ENCODE measurements around the gene CASP2.

DNA sequence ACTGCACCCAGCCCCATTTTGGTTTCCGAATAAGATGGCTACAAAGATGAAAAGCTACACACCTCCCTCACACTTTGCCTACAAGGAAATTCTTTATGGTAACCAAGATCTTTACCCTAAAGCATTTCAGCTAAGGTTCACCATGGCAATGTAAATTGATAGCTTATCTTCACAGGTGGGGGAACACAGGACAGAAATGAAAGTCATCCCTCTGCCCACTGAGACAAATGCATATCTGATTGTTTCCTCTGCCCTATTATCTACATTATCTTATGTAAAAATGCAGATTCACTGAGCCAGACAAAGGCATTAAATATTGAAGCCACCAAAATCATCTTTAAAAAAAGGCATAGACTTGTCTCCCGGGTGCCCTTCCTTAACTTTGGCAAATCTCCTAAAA is 6.6 kb upstream of the CASP2 start:
- TF ChIP-seq, protein P1, sequence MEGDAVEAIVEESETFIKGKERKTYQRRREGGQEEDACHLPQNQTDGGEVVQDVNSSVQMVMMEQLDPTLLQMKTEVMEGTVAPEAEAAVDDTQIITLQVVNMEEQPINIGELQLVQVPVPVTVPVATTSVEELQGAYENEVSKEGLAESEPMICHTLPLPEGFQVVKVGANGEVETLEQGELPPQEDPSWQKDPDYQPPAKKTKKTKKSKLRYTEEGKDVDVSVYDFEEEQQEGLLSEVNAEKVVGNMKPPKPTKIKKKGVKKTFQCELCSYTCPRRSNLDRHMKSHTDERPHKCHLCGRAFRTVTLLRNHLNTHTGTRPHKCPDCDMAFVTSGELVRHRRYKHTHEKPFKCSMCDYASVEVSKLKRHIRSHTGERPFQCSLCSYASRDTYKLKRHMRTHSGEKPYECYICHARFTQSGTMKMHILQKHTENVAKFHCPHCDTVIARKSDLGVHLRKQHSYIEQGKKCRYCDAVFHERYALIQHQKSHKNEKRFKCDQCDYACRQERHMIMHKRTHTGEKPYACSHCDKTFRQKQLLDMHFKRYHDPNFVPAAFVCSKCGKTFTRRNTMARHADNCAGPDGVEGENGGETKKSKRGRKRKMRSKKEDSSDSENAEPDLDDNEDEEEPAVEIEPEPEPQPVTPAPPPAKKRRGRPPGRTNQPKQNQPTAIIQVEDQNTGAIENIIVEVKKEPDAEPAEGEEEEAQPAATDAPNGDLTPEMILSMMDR (IDR thresholded peaks at IDR 0.05): no peak
- TF ChIP-seq POLR2A (IDR thresholded peaks at IDR 0.05): no peak
